ENCODE data around the gene FAR2. TPM values are rescaled to one million over a fixed set of nuclear protein-coding genes. Genes with fewer than 3 reads are reported as not detected.

Gene FAR2
- polyA plus RNA-seq, 1 of the 3 experiments (the other 2 are of a cell fraction) = 7.4 TPM

- Histone ChIP-seq H3F3A (replicated peaks; ENCODE audit: insufficient read depth) (no peaks in the 10 kb centered on the region), H3K79me2 (ENCODE audit: insufficient read depth) (no peaks in the 10 kb centered on the region), H3K27ac (ENCODE audit: low read depth in 2 of 2, low read length in 1 of 2) (no peak overlapping the region), H3K4me2 (no peak overlapping the region), H3K4me1 (ENCODE audit: control insufficient read depth in 1 of 2, insufficient read depth in 2 of 2, low read depth in 1 of 2, low read length in 1 of 2) (peaks cover 0 to 7% of the 10 kb centered on the region in 2 experiments; a peak in 1 of 4 replicates), H3K9me3 (no peaks in the 10 kb centered on the region), H2AFZ (ENCODE audit: low read depth) (no peak overlapping the region), H3K27me3 (ENCODE audit: insufficient read depth) (no peaks in the 10 kb centered on the region), H3K9ac (no peak overlapping the region), H3K9me2 (no peaks in the 10 kb centered on the region), H4K20me1 (ENCODE audit: insufficient read depth) (no peaks in the 10 kb centered on the region), H3K36me3 (replicated peaks in 1 of 2; ENCODE audit: control insufficient read depth in 1 of 2, insufficient read depth in 2 of 2, low read length in 1 of 2) (no peaks in the 10 kb centered on the region), H3K4me3 (ENCODE audit: low read depth in 2 of 2, low read length in 1 of 2) (no peak overlapping the region)
- CTCF ChIA-PET = no interaction called here
- DNase-seq = no peak
- POLR2A ChIA-PET = no interaction called here
- WGBS (ENCODE audit: low lambda C conversion rate) = 85% methylated on average over 5 of the region's 5 CpGs
- TF ChIP-seq NRF1 (IDR thresholded peaks at IDR 0.05; ENCODE audit: low read depth, low read length) (no peak), FOSL2 (IDR thresholded peaks at IDR 0.05; ENCODE audit: borderline replicate concordance, low read depth) (no peak), SIN3A (IDR thresholded peaks at IDR 0.05; ENCODE audit: borderline replicate concordance, low read depth, low read length) (no peak), POLR2AphosphoS5 (IDR thresholded peaks at IDR 0.05; ENCODE audit: low read depth, low read length) (no peak), CTCF (IDR thresholded peaks at IDR 0.05) (no peak), FOXM1 (IDR thresholded peaks at IDR 0.05; ENCODE audit: low read depth) (no peak), MEF2A (IDR thresholded peaks at IDR 0.05; ENCODE audit: borderline replicate concordance, low read depth) (no peak), GATA2 (CRISPR knock-in tag; IDR thresholded peaks at IDR 0.05) (no peak), PBX3 (IDR thresholded peaks at IDR 0.05) (no peak)
Observed at GRCh38 chr12:29270446-29270845, 121.4 kb downstream of the FAR2 start.

GRCh38 chr12:29273178-29273843, 124.2 kb downstream of the FAR2 start:
- Histone ChIP-seq H3K4me1 (ENCODE audit: control insufficient read depth in 1 of 2, insufficient read depth in 2 of 2, low read depth in 1 of 2, low read length in 1 of 2) (peaks cover 0 to 7% of the 10 kb centered on the region in 2 experiments; a peak in 2 of 4 replicates), H3K9me3 (no peaks in the 10 kb centered on the region), H3K4me2 (no peak overlapping the region), H2AFZ (ENCODE audit: low read depth) (no peak overlapping the region), H3K9me2 (no peaks in the 10 kb centered on the region), H3K4me3 (ENCODE audit: low read depth in 2 of 2, low read length in 1 of 2) (no peak overlapping the region), H3K9ac (no peak overlapping the region), H4K20me1 (ENCODE audit: insufficient read depth) (no peaks in the 10 kb centered on the region), H3F3A (replicated peaks; ENCODE audit: insufficient read depth) (peaks cover 8% of the 10 kb centered on the region), H3K27me3 (ENCODE audit: insufficient read depth) (no peaks in the 10 kb centered on the region), H3K36me3 (replicated peaks in 1 of 2; ENCODE audit: control insufficient read depth in 1 of 2, insufficient read depth in 2 of 2, low read length in 1 of 2) (no peaks in the 10 kb centered on the region), H3K79me2 (ENCODE audit: insufficient read depth) (no peaks in the 10 kb centered on the region), H3K27ac (ENCODE audit: low read depth in 2 of 2, low read length in 1 of 2) (no peak overlapping the region)
- DNase-seq = no peak
- no peak for TF ChIP-seq FOXJ3 (CRISPR knock-in tag; IDR thresholded peaks at IDR 0.05)
- TF ChIP-seq SIN3A (IDR thresholded peaks at IDR 0.05; ENCODE audit: borderline replicate concordance, low read depth, low read length) = no peak
- no peak for TF ChIP-seq FOXM1 (IDR thresholded peaks at IDR 0.05; ENCODE audit: low read depth)
- no peak for TF ChIP-seq REST (IDR thresholded peaks at IDR 0.05; ENCODE audit: low read depth, low read length)
- TF ChIP-seq CHD2 (IDR thresholded peaks at IDR 0.05; ENCODE audit: low read length, partially characterized antibody) = no peak
- TF ChIP-seq MAX (IDR thresholded peaks at IDR 0.05; ENCODE audit: low read depth) = no peak
- no peak for TF ChIP-seq MEF2A (IDR thresholded peaks at IDR 0.05; ENCODE audit: borderline replicate concordance, low read depth)
- TF ChIP-seq GABPA (IDR thresholded peaks at IDR 0.05; ENCODE audit: low read depth) = no peak
- no peak for TF ChIP-seq YY1 (IDR thresholded peaks at IDR 0.05; ENCODE audit: low read depth)
- no peak for TF ChIP-seq TEAD4 (IDR thresholded peaks at IDR 0.05; ENCODE audit: borderline replicate concordance, insufficient read depth)
- TF ChIP-seq NFIC (IDR thresholded peaks at IDR 0.05; ENCODE audit: borderline replicate concordance) = no peak
- no peak for TF ChIP-seq USF2 (IDR thresholded peaks at IDR 0.05; ENCODE audit: borderline replicate concordance, low read depth, low read length)
- no peak for TF ChIP-seq TCF12 (IDR thresholded peaks at IDR 0.05)
- POLR2A ChIA-PET = no interaction called here
- CTCF ChIA-PET = no interaction called here
- WGBS (ENCODE audit: low lambda C conversion rate) = 60% methylated on average over 1 of the region's 7 CpGs
